ENCODE results near the gene PI4KA. TPM values are rescaled to one million over a fixed set of nuclear protein-coding genes. Genes with fewer than 3 reads are reported as not detected.

The PI4KA gene
- total and polyA plus RNA-seq, 2 experiments from 2014 or later = 17.1 to 38.1 TPM

GRCh38 chr22:20905415-20906386 lies 47.1 kb upstream of the PI4KA start:
- H3K4me2 ChIP-seq = no peak overlapping the region
- no peaks in the 10 kb centered on the region for H3K36me3 ChIP-seq (ENCODE audit: insufficient read depth)
- H3K27me3 ChIP-seq (ENCODE audit: insufficient read depth) = no peaks in the 10 kb centered on the region
- Mint-ChIP-seq H3K4me3 (no peak overlapping the region), H3K36me3 (ENCODE audit: low read depth) (no peaks in the 10 kb centered on the region), H3K27me3 (ENCODE audit: insufficient read depth, low read depth, poor library complexity) (peaks cover 7% of the 10 kb centered on the region), H3K9me3 (no peaks in the 10 kb centered on the region), H3K4me1 (no peaks in the 10 kb centered on the region), H3K27ac (no peak overlapping the region)
- H3K4me3 ChIP-seq = no peak overlapping the region
- H4K20me1 ChIP-seq (replicated peaks; ENCODE audit: insufficient read depth) = no peaks in the 10 kb centered on the region
- DNase-seq (ENCODE audit: low spot score) = no peak
- H3K79me2 ChIP-seq (replicated peaks; ENCODE audit: insufficient read depth) = no peaks in the 10 kb centered on the region
- H3K27ac ChIP-seq (ENCODE audit: low read depth) = no peak overlapping the region
- no peak for ATAC-seq
- TF ChIP-seq REST (IDR thresholded peaks at IDR 0.05; ENCODE audit: unreplicated experiment) (no peak), ZNF114 (CRISPR knock-in tag; IDR thresholded peaks at IDR 0.05) (no peak), JUNB (IDR thresholded peaks at IDR 0.05; ENCODE audit: unreplicated experiment) (no peak), CTCF (conservative IDR thresholded peaks at IDR 0.05; ENCODE audit: low read depth in 2 of 2) (no peak), ZNF462 (CRISPR knock-in tag; IDR thresholded peaks at IDR 0.05) (no peak), CREB1 (CRISPR knock-in tag; IDR thresholded peaks at IDR 0.05; ENCODE audit: low read depth) (no peak), EZH2phosphoT487 (IDR thresholded peaks at IDR 0.05; ENCODE audit: unreplicated experiment) (no peak), STAT1 (IDR thresholded peaks at IDR 0.05; ENCODE audit: unreplicated experiment) (no peak), POLR2AphosphoS5 (IDR thresholded peaks at IDR 0.05; ENCODE audit: low read depth) (no peak), ETS1 (IDR thresholded peaks at IDR 0.05) (no peak)
- H2AFZ ChIP-seq = no peak overlapping the region
- H3F3A ChIP-seq (replicated peaks; ENCODE audit: low read depth) = no peaks in the 10 kb centered on the region
- no peaks in the 10 kb centered on the region for H3K4me1 ChIP-seq (ENCODE audit: insufficient read depth)
- no peaks in the 10 kb centered on the region for H3K9me2 ChIP-seq (ENCODE audit: insufficient read depth)
